ENCODE results near the gene MTA2.
A peak's percentile ranks its signal among the peaks of the same experiment; 100 is the strongest.
"Not testable (repeated sequence)": the region's sequence is repeated elsewhere in the genome, so short reads cannot be mapped to it uniquely, and the experiment has no call there.

The MTA2 gene

DNA sequence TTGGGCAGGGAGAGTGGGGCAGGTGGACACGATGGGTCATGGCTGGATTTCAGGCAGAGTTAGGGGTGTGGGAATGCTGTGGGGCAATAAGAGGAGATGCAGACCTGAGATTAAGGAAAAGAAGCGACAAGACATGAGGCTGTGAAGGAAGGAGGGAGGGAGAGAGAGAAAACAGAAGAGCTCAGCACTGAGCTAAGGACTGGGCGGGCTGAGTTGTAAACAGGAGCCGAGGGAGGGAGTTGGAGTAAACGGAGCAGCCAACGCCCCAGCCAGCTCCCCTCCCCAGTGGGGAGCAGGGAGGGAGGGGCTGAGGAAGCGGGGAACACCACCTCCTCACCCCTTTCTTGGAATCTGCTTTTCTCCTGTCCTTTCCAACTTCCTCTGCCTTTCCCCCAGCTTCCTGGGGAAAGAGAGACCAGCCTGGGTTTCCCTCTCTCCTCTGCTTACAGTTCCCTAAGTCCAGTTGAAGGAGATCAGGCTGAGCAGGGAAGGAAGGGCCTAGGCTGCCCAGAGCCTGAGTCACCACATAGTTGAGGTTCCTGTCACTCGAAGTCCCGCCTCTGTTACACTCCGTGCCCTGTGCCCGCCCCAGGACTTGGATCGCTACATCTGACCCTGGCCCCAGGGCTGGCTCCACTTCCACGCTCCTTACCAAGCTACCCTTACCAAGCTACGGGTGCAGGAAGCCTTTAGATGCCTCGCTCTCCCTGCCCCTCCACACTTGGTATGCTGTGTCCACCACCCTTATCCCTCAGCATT is 48.4 kb downstream of the MTA2 start:
- CTCF ChIA-PET, result interaction anchor here (0.8 to 13.0 kb wide), 6 partner anchors 9 to 158 kb away, joined by 3 to 247 read pairs (median 4); partner anchors contain the start of genes AHNAK and TUT1
- DNase-seq (ENCODE audit: extremely low spot score), result no peak
- TF ChIP-seq, protein P1, sequence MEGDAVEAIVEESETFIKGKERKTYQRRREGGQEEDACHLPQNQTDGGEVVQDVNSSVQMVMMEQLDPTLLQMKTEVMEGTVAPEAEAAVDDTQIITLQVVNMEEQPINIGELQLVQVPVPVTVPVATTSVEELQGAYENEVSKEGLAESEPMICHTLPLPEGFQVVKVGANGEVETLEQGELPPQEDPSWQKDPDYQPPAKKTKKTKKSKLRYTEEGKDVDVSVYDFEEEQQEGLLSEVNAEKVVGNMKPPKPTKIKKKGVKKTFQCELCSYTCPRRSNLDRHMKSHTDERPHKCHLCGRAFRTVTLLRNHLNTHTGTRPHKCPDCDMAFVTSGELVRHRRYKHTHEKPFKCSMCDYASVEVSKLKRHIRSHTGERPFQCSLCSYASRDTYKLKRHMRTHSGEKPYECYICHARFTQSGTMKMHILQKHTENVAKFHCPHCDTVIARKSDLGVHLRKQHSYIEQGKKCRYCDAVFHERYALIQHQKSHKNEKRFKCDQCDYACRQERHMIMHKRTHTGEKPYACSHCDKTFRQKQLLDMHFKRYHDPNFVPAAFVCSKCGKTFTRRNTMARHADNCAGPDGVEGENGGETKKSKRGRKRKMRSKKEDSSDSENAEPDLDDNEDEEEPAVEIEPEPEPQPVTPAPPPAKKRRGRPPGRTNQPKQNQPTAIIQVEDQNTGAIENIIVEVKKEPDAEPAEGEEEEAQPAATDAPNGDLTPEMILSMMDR (IDR thresholded peaks at IDR 0.05; ENCODE audit: control extremely low read depth, extremely low read depth, low read depth, missing control alignments), result no peak
- POLR2A ChIA-PET, result interaction anchor here (0.7 to 2.6 kb wide), 6 partner anchors 16 to 112 kb away, joined by 3 to 8 read pairs (median 4); partner anchors contain the start of genes C11orf98, CSKMT, EEF1G and MTA2

DNA sequence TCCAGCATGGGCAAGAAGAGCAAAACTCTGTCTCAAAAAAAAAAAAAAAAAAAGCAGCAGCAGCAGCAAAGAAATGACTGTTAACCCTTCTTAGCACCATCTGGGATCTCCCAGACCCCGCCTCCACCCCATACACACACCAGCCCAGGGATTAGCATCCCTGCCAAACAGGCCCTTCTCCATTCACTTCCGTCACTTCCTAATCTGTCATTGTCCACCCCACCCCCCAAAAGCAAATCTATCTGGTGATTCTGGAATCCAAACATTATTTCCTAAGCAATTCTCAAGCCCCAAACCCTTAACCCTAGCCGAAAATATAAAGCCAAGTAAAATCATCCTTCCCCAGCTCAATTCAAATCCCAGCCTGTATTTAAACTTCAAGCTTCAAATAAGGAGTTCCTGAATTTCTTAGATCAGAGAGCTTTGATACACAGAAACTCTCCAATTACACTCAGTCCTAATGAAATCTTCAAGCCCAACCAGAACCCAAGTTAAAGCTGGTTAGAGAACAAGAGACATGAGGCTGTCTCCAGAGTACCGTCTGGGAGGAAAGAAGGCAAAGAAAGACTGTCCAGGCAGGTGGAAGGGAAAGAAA is 49.1 kb downstream of the MTA2 start:
- ChIA-PET POLR2A (interaction anchor here (0.7 to 2.6 kb wide), 7 partner anchors 18 to 288 kb away, joined by 3 to 8 read pairs (median 4); partner anchors contain the start of genes C11orf98, CSKMT, EEF1G and TUT1), CTCF (interaction anchor here (1.5 to 13.0 kb wide), 6 partner anchors 9 to 234 kb away, joined by 3 to 247 read pairs (median 6); partner anchors contain the start of genes AHNAK and TUT1)
- DNase-seq (ENCODE audit: extremely low spot score), result no peak
- TF ChIP-seq, protein P1 (IDR thresholded peaks at IDR 0.05; ENCODE audit: control extremely low read depth, extremely low read depth, low read depth, missing control alignments), result no peak

DNA sequence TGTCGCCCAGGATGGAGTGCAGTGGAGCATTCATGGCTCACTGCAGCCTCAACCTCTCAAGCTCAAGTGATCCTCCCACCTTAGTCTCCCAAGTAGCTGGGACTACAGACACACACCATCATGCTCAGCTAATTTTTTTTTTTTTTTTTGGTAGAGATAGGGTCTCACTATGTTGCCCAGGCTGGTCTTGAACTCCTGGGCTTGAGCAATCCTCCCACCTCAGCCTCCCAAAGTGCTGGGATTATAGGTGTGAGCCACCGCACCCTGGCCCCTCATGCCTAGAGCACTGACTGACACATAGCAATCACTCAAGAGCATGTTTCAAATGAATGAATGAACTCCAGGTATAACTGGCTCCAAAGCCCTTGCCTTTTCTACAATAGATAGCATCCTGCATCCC is 51.2 kb downstream of the MTA2 start:
- ChIA-PET CTCF (interaction anchor here (1.1 to 13.0 kb wide), 6 partner anchors 7 to 156 kb away, joined by 3 to 247 read pairs (median 6); partner anchors contain the start of gene AHNAK), POLR2A (interaction anchor here (0.7 to 1.5 kb wide), 3 partner anchors 8 to 86 kb away, joined by 3 to 4 read pairs (median 4); no protein-coding TSS in a partner anchor)
- not testable (repeated sequence) for DNase-seq (ENCODE audit: extremely low spot score)

DNA sequence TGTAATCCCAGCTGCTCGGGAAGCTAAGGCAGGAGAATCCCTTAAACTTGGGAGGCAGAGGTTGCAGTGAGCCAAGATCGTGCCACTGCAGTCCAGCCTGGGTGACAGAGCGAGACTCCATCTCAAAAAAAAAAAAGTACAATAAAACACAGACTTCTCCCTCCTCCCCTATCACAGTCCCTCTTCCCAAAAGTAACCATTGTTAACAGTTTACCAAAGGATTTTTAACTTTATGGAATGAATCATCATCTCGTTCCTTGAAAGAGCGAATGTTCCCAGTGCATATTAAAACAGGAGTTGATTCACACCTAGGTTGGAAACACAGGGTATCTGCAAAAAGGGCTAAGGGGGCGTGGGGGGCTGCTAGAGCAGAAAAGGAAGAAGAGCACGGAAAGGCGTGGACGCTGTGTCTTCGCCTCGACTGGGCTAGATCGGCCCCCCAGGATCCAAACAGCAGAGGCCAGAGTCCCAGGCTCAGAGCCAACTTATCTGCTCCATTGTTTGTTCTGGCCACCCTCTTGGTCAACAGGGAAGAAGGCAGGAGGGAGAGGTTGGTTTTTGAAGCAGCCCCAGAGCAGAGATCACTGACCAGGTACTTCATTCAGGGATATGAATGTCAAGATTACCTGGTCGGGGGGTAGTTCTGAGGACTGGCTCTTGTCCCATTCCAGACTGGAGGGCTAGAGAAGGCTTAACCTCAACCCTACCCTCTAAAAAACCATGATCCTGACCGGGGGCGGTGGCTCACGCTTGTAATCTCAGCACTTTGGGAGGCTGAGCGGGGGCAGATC is 52.9 kb downstream of the MTA2 start:
- TF ChIP-seq, protein P1 (IDR thresholded peaks at IDR 0.05; ENCODE audit: control extremely low read depth, extremely low read depth, low read depth, missing control alignments), result no peak
- ChIA-PET POLR2A (no interaction called here), CTCF (interaction anchor here (1.0 to 10.0 kb wide), 3 partner anchors 7 to 154 kb away, joined by 4 to 247 read pairs (median 5); no protein-coding TSS in a partner anchor)
- no peak for DNase-seq (ENCODE audit: extremely low spot score)

DNA sequence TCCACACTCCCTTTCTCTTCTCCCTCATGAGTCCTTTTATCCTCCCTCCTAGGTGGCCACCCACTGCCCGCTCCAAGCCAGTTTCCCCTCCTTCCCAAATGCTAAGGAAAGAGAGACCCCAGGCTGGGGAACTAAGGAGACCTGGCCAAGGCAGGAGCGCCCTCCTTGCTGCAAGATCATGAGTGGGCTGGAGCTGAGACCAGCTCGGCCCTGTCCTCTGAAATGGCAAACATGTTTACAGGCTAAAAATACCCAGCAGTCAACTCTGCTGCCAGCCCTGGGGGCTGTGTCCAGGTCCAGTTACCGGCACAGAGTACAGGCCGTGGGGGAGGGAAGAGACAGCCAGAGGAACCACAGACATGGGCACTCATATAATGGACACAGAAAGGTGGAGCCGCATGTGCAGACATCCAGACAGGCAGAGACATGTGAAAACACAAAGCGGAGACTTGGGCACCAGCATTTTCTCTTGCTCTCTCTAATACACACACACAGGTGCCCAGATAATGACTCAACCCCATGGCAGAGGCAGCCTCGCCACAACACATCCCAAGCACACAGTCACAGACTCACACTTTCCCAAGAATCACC is 53.9 kb downstream of the MTA2 start:
- ChIA-PET POLR2A (no interaction called here), CTCF (interaction anchor here (1.0 to 10.0 kb wide), 4 partner anchors 8 to 153 kb away, joined by 3 to 247 read pairs (median 4); no protein-coding TSS in a partner anchor)
- DNase-seq (ENCODE audit: extremely low spot score), result no peak
- TF ChIP-seq, protein P1 (IDR thresholded peaks at IDR 0.05; ENCODE audit: control extremely low read depth, extremely low read depth, low read depth, missing control alignments), result no peak

DNA sequence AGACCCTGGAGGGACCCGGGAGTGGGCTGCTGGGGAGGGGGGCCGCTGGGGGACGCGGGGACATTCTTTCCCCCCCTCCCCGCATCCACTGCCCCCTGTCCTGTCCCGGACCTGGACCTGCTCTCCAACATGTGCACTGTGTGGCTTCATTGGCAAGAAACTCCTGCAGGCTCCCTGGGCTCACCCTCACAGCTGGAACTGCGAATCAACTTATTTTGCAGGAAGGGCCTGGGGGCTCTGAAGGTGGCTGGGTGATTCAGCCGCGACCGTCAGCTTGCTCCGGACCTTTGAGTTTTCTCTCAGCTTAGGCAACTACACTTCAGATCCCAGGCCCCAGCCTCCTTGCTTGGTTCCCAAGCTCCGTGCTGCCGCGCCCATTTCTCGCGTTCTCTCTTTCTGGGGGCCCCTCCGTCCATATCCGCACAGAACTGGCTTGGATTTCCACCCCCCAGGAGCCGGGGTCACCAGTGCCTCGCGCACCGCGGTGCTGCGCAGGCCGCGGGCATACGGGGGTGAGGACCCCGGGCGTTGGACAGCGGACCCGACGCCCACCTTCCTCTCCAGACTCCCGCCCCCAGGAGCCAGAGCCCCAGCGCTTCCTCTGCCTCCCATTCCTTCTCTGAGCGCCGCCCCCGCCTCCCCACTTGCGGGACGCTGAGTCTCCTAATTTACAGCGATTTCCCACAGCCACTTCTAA is 54.6 kb downstream of the MTA2 start:
- ChIA-PET CTCF (interaction anchor here (1.1 to 10.0 kb wide), 3 partner anchors 9 to 122 kb away, joined by 3 to 247 read pairs (median 5); no protein-coding TSS in a partner anchor), POLR2A (interaction anchor here (1.1 kb wide), 1 partner anchor 11 kb away, joined by 5 read pairs; no protein-coding TSS in a partner anchor)
- TF ChIP-seq, protein P1 (IDR thresholded peaks at IDR 0.05; ENCODE audit: control extremely low read depth, extremely low read depth, low read depth, missing control alignments), result no peak
- DNase-seq (ENCODE audit: extremely low spot score), result peak; percentile 17

Data from GM10248 (cell line).